ACHN (cell line): ENCODE data around the gene NHERF2.

Experiments used
- DNase-seq: peaks from one replicate; pipeline ENCODE4 v3.0.0-alpha.2; 2015
- in situ Hi-C: cut with HindIII; loops from 2 replicates; pipeline ENCODE4 v1.10.0; 2017; ENCODE audit warnings: low sequenced_read_pairs, low pct_ligation_motif_present, low pct_unique_long_range_greater_than_20kb

Gene NHERF2

GRCh38 chr16:2046893-2047329 is 20.2 kb downstream of the NHERF2 start:
- in situ Hi-C loops: no loop called here
- no peak for DNase-seq

- in situ Hi-C loops: no loop called here
- DNase-seq: peak; percentile 98
Observed at GRCh38 chr16:2047330-2048115, 20.8 kb downstream of the NHERF2 start, which contains the start of the genes NTHL1 and TSC2. TSS of gene NTHL1 (minus strand) at chr16:2047834. CDS start at chr16:2047823, 11 bp downstream. TSS of gene TSC2 (plus strand) at chr16:2047985. CDS start at chr16:2048616, 631 bp downstream.

GRCh38 chr16:2048116-2048543 is 21.4 kb downstream of the NHERF2 start:
- DNase-seq: no peak
- in situ Hi-C loops: no loop called here

GRCh38 chr16:2053211-2053610 is 26.5 kb downstream of the NHERF2 start:
- DNase-seq: no peak
- in situ Hi-C loops: no loop called here

GRCh38 chr16:2053897-2054296 is 27.2 kb downstream of the NHERF2 start:
- in situ Hi-C loops: no loop called here
- DNase-seq: no peak

GRCh38 chr16:2054543-2055245 is 28.0 kb downstream of the NHERF2 start:
- in situ Hi-C loops: no loop called here
- DNase-seq: no peak

- no peak for DNase-seq
- in situ Hi-C loops: no loop called here
Observed at GRCh38 chr16:2056077-2056476, 29.4 kb downstream of the NHERF2 start.

- peak; percentile 37 for DNase-seq
- in situ Hi-C loops: no loop called here
Observed at GRCh38 chr16:2056681-2057407, 30.1 kb downstream of the NHERF2 start.

- DNase-seq: no peak
- in situ Hi-C loops: no loop called here
Observed at GRCh38 chr16:2057438-2057837, 30.7 kb downstream of the NHERF2 start.

GRCh38 chr16:2058420-2058819 is 31.7 kb downstream of the NHERF2 start:
- DNase-seq: no peak
- in situ Hi-C loops: no loop called here

- in situ Hi-C loops: no loop called here
- DNase-seq: peak; percentile 29
Observed at GRCh38 chr16:2058872-2059271, 32.2 kb downstream of the NHERF2 start.

GRCh38 chr16:2060346-2060745 is 33.6 kb downstream of the NHERF2 start:
- in situ Hi-C loops: no loop called here
- no peak for DNase-seq

- no peak for DNase-seq
- in situ Hi-C loops: no loop called here
Observed at GRCh38 chr16:2061023-2061422, 34.3 kb downstream of the NHERF2 start.

GRCh38 chr16:2061526-2061925 is 34.8 kb downstream of the NHERF2 start:
- no peak for DNase-seq
- in situ Hi-C loops: no loop called here

GRCh38 chr16:2062801-2063200 is 36.1 kb downstream of the NHERF2 start:
- no peak for DNase-seq
- in situ Hi-C loops: no loop called here

GRCh38 chr16:2063861-2064260 is 37.2 kb downstream of the NHERF2 start:
- DNase-seq: no peak
- in situ Hi-C loops: no loop called here

- no peak for DNase-seq
- in situ Hi-C loops: no loop called here
Observed at GRCh38 chr16:2064368-2064945, 37.8 kb downstream of the NHERF2 start.

- in situ Hi-C loops: no loop called here
- no peak for DNase-seq
Observed at GRCh38 chr16:2066139-2066538, 39.4 kb downstream of the NHERF2 start.
